NK-92 treated with Interleukin-12 subunit alpha and Interleukin-12 subunit beta, amount 100 ng/mL, for 24 hours (cell line): Measurements from ENCODE around the gene CYP19A1.
"Not testable (repeated sequence)": the region's sequence is repeated elsewhere in the genome, so short reads cannot be mapped to it uniquely, and the experiment has no call there.

Experiments
- DNase-seq: peaks from one replicate; lab custom pipeline; 2025; lab: John Stamatoyannopoulos, UW

The CYP19A1 gene

GRCh38 chr15:51261113-51261512 lies 77.3 kb downstream of the CYP19A1 start:
- DNase-seq, result not testable (repeated sequence)

GRCh38 chr15:51260202-51260601 lies 78.2 kb downstream of the CYP19A1 start:
- DNase-seq, result no peak

DNA sequence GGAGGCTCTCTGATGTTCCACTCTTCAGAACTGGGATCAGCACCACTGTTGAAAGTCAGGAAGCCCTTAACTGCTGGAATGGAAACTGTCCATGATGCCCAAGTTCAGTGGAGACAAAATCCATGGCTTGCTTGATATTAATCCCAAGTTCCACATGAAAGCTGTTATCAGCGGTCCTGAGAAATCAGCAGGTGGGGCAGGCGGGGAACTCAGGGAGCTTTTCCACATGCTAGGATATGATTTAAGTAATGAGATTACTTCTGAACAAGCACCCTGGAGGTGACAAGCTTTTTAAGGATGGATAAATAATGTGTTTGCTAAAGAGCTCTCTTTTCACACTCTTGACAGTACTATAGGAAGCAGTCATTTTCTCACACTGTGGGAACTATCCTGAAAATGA lies 82.9 kb downstream of the CYP19A1 start:
- DNase-seq, result no peak

GRCh38 chr15:51253366-51253765 lies 85.0 kb downstream of the CYP19A1 start:
- no peak for DNase-seq

DNA sequence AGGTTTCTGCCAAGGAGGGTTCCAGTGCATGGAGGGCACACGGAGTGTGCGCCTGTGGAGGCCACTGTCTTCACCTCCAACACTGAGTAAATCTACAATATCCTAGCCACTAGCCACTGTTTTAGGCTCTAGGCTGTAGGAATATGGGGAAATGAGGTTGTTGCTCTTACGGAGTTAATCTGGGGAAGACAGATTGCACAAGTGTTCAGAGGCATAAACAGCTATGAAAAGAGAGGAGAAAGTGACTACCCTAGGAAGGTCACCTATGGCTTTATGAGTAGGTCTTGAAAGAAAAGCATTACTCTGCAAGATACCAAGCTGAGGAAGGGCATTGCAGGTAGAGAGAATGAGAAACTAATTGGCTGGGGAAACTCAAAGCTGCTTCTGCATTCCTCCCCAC lies 85.7 kb downstream of the CYP19A1 start:
- no peak for DNase-seq

DNA sequence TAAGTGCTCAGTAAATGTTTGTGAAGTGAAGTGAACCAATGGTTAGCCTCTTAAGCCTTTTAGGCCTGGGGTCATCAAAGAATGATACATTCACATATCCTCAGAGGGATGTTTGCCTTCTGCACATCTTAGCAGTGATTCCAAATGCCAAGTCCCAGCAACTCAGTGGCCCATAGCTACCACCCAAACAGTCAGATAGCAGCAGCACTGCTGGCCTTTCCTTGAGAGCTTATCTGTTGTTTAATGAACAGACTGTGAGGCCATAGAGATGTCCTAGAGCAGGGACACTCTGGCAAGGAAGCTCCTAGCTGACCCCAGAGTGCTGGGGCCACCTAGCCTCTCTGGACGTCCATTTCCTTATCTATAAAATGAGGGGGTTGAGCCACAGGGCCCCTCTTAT lies 86.8 kb downstream of the CYP19A1 start:
- no peak for DNase-seq

DNA sequence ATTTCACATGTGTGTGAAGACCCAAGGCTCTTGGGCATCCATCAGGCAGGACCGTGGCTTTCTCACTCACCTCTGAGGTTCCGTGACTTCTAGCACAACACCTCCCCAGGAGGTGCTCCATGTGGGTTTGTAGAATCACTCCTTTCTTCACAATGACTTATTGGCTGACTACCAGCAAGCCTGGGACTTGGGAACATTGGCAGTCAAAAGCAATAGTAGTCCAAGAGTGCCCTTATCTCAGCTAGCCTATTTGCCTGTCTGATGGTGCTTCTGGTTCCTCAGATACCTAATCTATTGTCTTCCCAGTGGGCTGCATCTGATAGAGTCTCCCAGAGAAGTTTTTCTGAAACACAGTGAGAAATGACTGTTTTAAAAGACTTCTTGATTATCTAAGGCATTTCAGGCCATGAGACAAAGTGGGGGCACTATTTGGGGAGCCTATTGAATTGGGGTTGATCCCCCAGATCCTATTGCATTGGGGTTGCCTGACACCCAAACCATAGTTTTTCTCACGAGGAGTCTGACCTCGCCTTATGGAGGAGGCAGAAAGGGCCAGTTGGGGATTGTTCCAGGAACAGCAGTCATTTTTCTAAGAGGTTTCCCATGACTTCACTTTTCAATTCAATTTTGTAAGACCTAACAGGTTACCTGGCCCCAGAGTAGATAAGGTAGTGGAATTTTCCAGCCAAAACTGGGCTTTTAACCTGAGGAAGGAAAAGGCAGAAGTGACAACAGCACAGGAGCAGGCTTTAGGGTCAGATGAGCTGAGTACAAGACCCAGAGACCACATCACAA lies 88.0 kb downstream of the CYP19A1 start:
- DNase-seq, result no peak

GRCh38 chr15:51245628-51246027 lies 92.8 kb downstream of the CYP19A1 start:
- no peak for DNase-seq

DNA sequence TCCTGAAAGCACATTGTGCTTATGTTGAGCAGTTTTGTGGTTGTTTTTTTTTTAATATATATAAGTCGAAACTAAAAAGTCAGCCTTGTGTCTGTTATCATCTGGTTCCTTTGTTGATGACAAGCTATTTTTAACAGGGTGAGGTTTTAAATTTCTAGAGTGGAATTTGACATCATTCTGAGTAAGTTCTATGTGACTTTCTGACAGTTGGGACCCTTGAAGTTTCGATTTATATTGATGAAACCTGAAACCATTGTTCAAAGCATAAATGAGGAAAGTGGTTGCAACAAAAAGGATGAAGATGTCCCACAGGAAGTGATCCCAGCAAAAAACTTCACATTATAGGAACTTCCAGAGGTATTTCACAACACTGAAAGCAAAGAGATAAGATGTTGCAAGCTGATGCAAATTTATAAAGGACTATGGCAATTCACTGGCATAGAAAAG lies 94.0 kb downstream of the CYP19A1 start:
- no peak for DNase-seq

DNA sequence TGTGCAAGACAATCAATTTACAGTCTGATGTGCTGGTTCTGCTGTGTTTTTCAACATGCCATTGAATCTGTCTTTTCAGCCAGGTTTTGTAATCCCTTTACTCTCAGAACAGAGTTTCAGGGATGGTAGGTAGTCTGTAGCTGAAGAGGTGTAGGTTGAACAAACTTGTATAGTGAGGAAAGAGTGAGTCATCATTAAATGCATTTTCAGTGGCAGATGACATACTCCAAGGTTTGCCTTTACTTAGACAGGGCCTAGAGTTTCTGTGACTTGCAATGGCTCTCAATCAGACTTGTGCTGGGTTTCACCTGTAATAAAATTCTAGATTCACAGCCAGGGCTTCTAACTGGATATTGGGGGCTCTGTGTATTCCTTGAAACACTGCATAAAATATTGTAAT lies 94.6 kb downstream of the CYP19A1 start:
- DNase-seq, result no peak

DNA sequence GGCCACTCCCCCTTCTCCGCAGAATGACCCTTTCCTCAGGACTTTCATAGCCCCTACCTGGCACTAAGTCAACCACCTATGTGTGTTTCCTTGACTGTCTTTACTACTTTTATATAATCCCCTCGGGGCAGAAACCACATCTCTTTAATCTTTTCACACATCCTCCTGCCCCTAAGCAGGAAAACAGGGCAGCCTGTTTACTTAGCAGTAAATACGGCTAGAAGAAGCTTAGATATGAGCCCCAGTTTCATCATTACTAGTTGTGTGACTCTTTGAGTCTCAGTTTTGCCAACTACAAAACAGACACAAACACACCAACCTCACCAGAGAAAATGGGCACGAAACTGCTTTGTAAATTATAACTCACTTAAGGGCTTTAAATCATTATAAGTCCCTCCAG lies 98.3 kb downstream of the CYP19A1 start:
- no peak for DNase-seq

- DNase-seq, result no peak
Observed at GRCh38 chr15:51237816-51238215, 100.6 kb downstream of the CYP19A1 start.

- DNase-seq, result no peak
Observed at GRCh38 chr15:51234176-51234927, 104.0 kb downstream of the CYP19A1 start.

GRCh38 chr15:51232581-51232980 lies 105.8 kb downstream of the CYP19A1 start:
- no peak for DNase-seq

GRCh38 chr15:51229907-51230330 lies 108.5 kb downstream of the CYP19A1 start:
- DNase-seq, result no peak

GRCh38 chr15:51227940-51228732 lies 110.3 kb downstream of the CYP19A1 start:
- DNase-seq, result peak; percentile 73

DNA sequence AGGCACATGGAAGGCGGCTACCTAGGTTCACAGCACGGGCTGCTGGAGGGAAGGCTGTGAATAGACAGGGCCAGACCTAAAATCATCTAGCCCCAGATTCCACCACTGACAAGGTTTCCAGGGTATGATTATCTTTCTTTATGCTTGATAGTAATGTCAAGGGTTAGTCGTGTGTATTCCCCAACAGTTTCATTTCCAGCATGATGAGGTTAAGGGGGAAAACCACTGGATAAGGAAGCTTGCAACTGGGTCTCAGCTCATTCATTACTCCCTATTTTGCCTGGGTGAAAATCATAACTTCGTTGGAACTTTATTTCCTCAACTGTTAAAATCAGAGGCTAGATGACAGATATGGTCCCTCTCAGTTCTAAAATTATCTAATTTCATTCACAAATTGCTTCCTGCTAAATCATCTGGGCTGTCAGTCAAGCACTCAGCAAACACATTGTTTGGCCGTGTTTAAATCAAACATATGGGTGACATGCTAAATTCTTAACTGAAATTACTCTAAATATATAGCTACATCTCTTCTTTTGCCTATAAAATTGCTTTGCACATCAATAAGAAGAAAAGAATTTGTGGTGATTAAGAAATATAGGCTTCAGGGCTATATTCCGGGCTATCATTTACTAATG lies 111.7 kb downstream of the CYP19A1 start:
- DNase-seq, result no peak

- no peak for DNase-seq
Observed at GRCh38 chr15:51224428-51224827, 114.0 kb downstream of the CYP19A1 start.

GRCh38 chr15:51223771-51224229 lies 114.6 kb downstream of the CYP19A1 start:
- DNase-seq, result peak; percentile 34

DNA sequence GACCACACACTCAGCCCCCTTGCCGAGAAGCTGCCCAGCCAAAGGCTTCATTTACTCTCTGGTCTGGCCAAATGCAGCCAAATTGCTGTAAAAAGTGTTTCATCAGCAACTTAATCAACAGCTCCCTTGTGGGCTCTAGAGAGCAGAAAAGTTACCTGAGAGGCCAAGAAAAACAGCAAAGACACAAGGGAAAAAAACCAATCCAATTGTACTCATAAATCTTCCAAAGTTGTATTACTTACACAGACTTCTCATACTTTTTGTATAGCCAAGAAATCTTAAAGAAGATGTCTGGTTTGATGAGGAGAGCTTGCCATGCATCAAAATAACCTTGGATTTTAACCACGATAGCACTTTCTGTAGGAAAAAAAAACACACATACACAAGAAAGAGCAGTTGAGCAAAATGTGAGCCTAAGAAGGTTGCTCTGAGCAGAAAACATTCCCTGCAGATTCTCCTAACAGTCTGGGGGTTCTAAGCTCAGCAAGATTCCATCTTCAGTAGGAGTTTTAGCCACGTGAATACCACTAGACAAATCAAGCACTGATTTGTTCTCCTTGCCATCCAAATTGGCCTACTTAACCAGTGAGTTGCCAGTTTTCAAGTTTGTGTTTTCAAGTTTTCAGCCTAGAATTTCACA lies 120.0 kb downstream of the CYP19A1 start:
- no peak for DNase-seq

DNA sequence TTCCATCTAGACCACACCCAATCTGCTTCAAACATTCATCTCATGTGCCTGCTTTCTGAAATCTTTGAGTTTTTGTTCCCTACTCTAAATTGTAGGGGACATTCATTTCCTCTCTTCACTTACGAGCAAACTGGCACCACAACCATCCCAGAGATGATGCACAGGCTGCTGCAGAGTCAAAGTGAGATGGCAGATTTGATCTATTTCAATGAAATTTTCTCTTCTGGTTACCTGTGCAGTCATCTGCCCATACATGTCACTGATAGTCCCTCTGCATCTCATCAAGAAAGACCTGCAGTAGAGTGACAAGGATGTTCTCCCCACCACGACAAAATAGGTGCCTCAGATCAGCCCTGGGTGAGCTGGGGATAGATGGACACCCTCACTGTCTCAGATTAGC lies 125.5 kb downstream of the CYP19A1 start:
- no peak for DNase-seq
